ENCODE results near the gene SIKE1. TPM values are rescaled to one million over a fixed set of nuclear protein-coding genes. Genes with fewer than 3 reads are reported as not detected.
A peak's percentile ranks its signal among the peaks of the same experiment; 100 is the strongest.

Gene SIKE1
- total and polyA plus RNA-seq, 4 experiments from 2014 or later: 35.4 to 67.1 (median 51.7) TPM

DNA sequence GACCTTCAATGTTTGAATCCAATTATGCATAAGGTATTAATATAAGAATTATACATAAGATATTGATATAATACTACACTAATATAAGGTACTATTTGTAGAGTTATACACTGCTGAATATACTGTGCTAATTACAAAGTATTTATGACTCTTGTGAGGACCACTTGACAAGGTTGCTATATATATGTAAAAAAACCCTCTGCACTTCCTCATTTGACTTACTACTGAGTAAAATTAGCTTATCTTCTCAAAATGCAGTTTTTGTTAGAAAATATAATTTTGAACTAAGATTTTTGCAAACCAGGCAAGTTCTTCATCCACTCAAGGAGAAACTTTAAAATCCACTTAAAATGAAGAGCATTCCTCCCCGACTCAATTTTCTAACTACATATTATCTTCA is 8.5 kb downstream of the SIKE1 start:
- Histone ChIP-seq H3K27ac (ENCODE audit: low read depth, low read length) (no peak overlapping the region), H3K9me3 (ENCODE audit: control insufficient read depth in 1 of 2, low read length in 2 of 2) (no peaks in the 10 kb centered on the region), H3K36me3 (ENCODE audit: insufficient read depth, low read length) (peaks cover 14% of the 10 kb centered on the region), H3K4me3 (ENCODE audit: low read length in 2 of 2) (no peak overlapping the region), H3K4me1 (ENCODE audit: insufficient read depth, low read length) (no peaks in the 10 kb centered on the region), H3K27me3 (ENCODE audit: insufficient read depth, low read length) (no peaks in the 10 kb centered on the region)
- peaks cover 8 to 63% of the 10 kb centered on the region in 2 donors for H3K36me3 Mint-ChIP-seq
- intact Hi-C loops (cut with micrococcal nuclease): no loop called here
- POLR2A ChIA-PET (ENCODE audit: partially characterized antibody): no interaction called here
- CTCF ChIA-PET (ENCODE audit: partially characterized antibody): no interaction called here
- H3K4me1 Mint-ChIP-seq: no peaks in the 10 kb centered on the region
- DNase-seq: no peak
- no peak overlapping the region for H3K27ac Mint-ChIP-seq
- H3K4me3 Mint-ChIP-seq: no peak overlapping the region
- H3K9me3 Mint-ChIP-seq: no peaks in the 10 kb centered on the region
- no peaks in the 10 kb centered on the region for H3K27me3 Mint-ChIP-seq

DNA sequence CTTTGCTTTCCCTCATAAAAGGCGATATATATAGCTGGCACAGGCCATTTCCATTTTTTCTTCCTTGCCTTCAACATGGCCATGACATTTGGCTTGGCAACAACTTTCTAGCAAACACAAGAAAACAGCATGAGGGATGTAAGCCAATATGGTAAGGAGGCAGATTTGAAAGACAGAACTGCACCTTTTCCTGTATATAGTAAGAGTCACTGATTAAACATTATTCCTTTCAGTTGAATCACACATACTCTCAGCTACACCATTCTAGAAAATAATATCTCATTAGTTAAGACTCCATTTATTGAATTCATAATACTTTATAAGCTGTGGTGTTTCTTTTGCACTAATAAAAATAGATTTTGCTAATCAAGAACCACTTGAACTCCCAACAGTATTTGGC is 9.5 kb downstream of the SIKE1 start:
- Histone ChIP-seq H3K9me3 (ENCODE audit: control insufficient read depth in 1 of 2, low read length in 2 of 2) (no peaks in the 10 kb centered on the region), H3K36me3 (ENCODE audit: insufficient read depth, low read length) (peaks cover 14% of the 10 kb centered on the region), H3K27me3 (ENCODE audit: insufficient read depth, low read length) (no peaks in the 10 kb centered on the region), H3K4me1 (ENCODE audit: insufficient read depth, low read length) (no peaks in the 10 kb centered on the region), H3K27ac (ENCODE audit: low read depth, low read length) (no peak overlapping the region), H3K4me3 (ENCODE audit: low read length in 2 of 2) (no peak overlapping the region)
- ChIA-PET CTCF (ENCODE audit: partially characterized antibody) (no interaction called here), POLR2A (ENCODE audit: partially characterized antibody) (no interaction called here)
- peaks cover 4 to 59% of the 10 kb centered on the region in 2 donors for H3K36me3 Mint-ChIP-seq
- H3K27me3 Mint-ChIP-seq: no peaks in the 10 kb centered on the region
- no peak for DNase-seq
- H3K4me3 Mint-ChIP-seq: no peak overlapping the region
- no peak overlapping the region for H3K27ac Mint-ChIP-seq
- intact Hi-C loops (cut with micrococcal nuclease): no loop called here
- no peaks in the 10 kb centered on the region for H3K9me3 Mint-ChIP-seq
- no peaks in the 10 kb centered on the region for H3K4me1 Mint-ChIP-seq

DNA sequence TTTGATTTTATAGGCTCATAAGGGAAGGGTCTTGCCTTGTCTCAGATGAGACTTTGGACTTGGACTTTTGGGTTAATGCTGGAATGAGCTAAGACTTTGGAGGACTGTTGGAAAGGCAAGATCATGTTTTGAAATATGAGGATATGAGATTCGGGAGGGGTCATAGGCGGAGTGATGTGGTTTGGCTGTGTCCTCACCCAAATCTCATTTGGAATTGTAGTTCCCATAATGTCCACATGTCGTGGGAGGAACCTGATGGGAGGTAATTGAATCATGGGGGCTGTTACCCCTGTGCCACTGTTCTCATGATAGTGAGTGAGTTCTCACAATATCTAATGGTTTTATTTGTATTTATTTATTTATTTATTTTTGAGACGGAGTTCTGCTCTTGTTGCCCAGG is 15.8 kb downstream of the SIKE1 start:
- H3K27me3 Mint-ChIP-seq: no peaks in the 10 kb centered on the region
- Histone ChIP-seq H3K27ac (ENCODE audit: low read depth, low read length) (no peak overlapping the region), H3K9me3 (ENCODE audit: control insufficient read depth in 1 of 2, low read length in 2 of 2) (no peaks in the 10 kb centered on the region), H3K27me3 (ENCODE audit: insufficient read depth, low read length) (no peaks in the 10 kb centered on the region), H3K36me3 (ENCODE audit: insufficient read depth, low read length) (no peaks in the 10 kb centered on the region), H3K4me1 (ENCODE audit: insufficient read depth, low read length) (no peaks in the 10 kb centered on the region), H3K4me3 (ENCODE audit: low read length in 2 of 2) (no peak overlapping the region)
- no peak for DNase-seq
- H3K36me3 Mint-ChIP-seq: peaks cover 5 to 18% of the 10 kb centered on the region in 2 donors
- H3K4me3 Mint-ChIP-seq: no peak overlapping the region
- H3K4me1 Mint-ChIP-seq: peaks cover 0 to 4% (median 0%) of the 10 kb centered on the region in 4 donors
- intact Hi-C loops (cut with micrococcal nuclease): no loop called here
- ChIA-PET POLR2A (ENCODE audit: partially characterized antibody) (no interaction called here), CTCF (ENCODE audit: partially characterized antibody) (no interaction called here)
- H3K9me3 Mint-ChIP-seq: peaks cover 0 to 7% (median 4%) of the 10 kb centered on the region in 8 donors
- H3K27ac Mint-ChIP-seq: no peak overlapping the region

DNA sequence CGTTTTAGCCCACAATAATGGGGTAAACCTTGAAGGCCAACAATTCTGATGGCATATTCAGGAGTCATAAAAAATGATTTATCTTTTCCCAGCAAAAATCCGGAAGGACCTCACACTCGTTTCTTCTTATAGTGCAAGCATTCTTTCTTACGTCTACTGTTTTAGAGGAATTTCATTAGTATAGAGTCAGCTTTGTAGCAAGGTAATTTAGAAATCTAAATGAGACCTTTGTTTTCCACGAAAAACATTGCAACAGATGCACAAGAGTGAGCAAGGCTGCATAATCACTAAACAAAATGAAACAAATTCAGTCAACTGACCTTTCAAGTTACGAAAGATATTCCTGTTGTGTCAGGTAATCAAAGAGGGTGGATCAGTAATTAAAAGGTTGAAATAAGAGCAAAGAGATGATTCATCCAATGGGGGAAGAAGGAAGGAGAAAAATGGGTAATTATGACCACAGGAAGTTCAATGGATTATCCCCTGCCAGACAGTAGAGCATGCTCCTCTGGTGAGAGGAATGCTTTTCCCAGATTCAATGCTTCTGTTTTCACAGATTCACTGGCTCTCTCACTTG is 22.1 kb downstream of the SIKE1 start:
- Mint-ChIP-seq H3K27ac (peak overlapping the region; percentile 100), H3K36me3 (peaks cover 4 to 30% of the 10 kb centered on the region in 2 donors), H3K4me1 (peaks cover 38 to 55% (median 45%) of the 10 kb centered on the region in 4 donors), H3K9me3 (peaks cover 0 to 5% (median 3%) of the 10 kb centered on the region in 8 donors), H3K27me3 (no peaks in the 10 kb centered on the region), H3K4me3 (peak overlapping the region; percentile 97 to 100 (median 100))
- Histone ChIP-seq H3K36me3 (ENCODE audit: insufficient read depth, low read length) (no peaks in the 10 kb centered on the region), H3K4me1 (ENCODE audit: insufficient read depth, low read length) (peaks cover 45% of the 10 kb centered on the region), H3K4me3 (ENCODE audit: low read length in 2 of 2) (peak overlapping the region; percentile 97 to 99), H3K27me3 (ENCODE audit: insufficient read depth, low read length) (no peaks in the 10 kb centered on the region), H3K27ac (ENCODE audit: low read depth, low read length) (peak overlapping the region; percentile 100), H3K9me3 (ENCODE audit: control insufficient read depth in 1 of 2, low read length in 2 of 2) (no peaks in the 10 kb centered on the region)
- ChIA-PET POLR2A (ENCODE audit: partially characterized antibody) (interaction anchor here (1.0 to 3.9 kb wide), 10 partner anchors 20 to 946 kb away, joined by 3 to 45 read pairs (median 6); partner anchors contain the start of genes AP4B1, BCAS2, DCLRE1B and DENND2C), CTCF (ENCODE audit: partially characterized antibody) (no interaction called here)
- intact Hi-C loops (cut with micrococcal nuclease): loop anchor here (1.0 to 10.0 kb wide), 2 partner anchors 247 to 346 kb away; partner anchors contain the start of gene TRIM33
- no peak for DNase-seq

DNA sequence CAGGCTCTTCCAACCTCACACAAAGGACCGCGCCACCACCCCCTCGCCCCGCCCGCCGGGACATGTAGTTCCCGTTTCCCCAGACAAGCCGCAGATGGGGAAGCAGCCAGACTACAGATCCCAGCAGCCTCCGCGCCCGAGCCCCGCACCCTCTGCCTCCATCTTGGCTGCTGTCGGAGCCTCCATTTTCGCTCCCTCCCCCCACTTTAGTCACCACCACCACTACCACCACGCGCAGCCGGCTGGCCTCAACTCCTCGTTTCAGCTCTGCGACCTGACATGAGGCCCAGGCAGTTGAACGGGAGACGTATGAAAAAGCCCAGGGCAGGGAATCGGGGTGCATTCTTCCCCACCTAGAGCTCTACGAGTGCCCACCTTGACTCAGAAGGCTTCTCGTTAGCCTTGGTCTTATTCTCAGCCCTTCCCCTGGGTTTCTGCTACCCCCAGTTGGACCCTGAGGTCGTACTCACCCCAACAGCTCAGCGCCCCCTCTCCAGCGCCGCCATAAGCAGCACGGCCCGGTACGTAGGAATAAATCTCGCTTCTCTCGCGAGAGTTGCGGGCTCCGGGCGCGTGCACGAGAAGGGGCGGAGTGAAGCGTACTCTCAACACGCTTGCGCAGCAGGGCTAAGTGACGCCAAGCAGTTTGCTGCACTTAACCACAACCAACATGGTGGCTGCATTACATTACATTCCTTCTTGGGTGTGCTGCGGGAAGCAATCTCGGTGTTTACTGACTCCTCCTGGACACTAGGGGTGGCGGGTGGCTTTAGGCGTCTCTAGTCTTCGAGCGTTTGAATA is 22.8 kb downstream of the SIKE1 start, which contains the start of gene CSDE1:
Gene CSDE1, minus strand, starts transcription at position 530 of the 801 bp plus-strand sequence. CDS start 18,094 bp downstream, outside the sequence.
- Mint-ChIP-seq H3K4me1 (peaks cover 43 to 62% (median 49%) of the 10 kb centered on the region in 4 donors), H3K4me3 (peak within 1 kb of the TSS; percentile 97 to 100 (median 100)), H3K27ac (peak within 1 kb of the TSS; percentile 100), H3K9me3 (peaks cover 0 to 2% (median 0%) of the 10 kb centered on the region in 8 donors), H3K27me3 (no peaks in the 10 kb centered on the region), H3K36me3 (peaks cover 0 to 30% of the 10 kb centered on the region in 2 donors)
- Histone ChIP-seq H3K4me3 (ENCODE audit: low read length in 2 of 2) (peak within 1 kb of the TSS; percentile 97 to 99), H3K27me3 (ENCODE audit: insufficient read depth, low read length) (no peaks in the 10 kb centered on the region), H3K36me3 (ENCODE audit: insufficient read depth, low read length) (no peaks in the 10 kb centered on the region), H3K4me1 (ENCODE audit: insufficient read depth, low read length) (peaks cover 52% of the 10 kb centered on the region), H3K9me3 (ENCODE audit: control insufficient read depth in 1 of 2, low read length in 2 of 2) (no peaks in the 10 kb centered on the region), H3K27ac (ENCODE audit: low read depth, low read length) (peak within 1 kb of the TSS; percentile 100)
- CTCF ChIA-PET (ENCODE audit: partially characterized antibody): interaction anchor here (1.5 kb wide), 1 partner anchor 21 kb away, joined by 3 read pairs; no protein-coding TSS in a partner anchor
- intact Hi-C loops (cut with micrococcal nuclease): loop anchor here (1.0 to 10.0 kb wide), 7 partner anchors 23 to 945 kb away; partner anchors contain the start of genes BCAS2, NRAS, RSBN1 and SIKE1
- POLR2A ChIA-PET (ENCODE audit: partially characterized antibody): interaction anchor here (0.6 to 3.9 kb wide), 15 partner anchors 8 to 945 kb away, joined by 3 to 45 read pairs (median 5); partner anchors contain the start of genes AP4B1, BCAS2, DCLRE1B and DENND2C
- DNase-seq: peak; percentile 96 to 98 (median 97)

DNA sequence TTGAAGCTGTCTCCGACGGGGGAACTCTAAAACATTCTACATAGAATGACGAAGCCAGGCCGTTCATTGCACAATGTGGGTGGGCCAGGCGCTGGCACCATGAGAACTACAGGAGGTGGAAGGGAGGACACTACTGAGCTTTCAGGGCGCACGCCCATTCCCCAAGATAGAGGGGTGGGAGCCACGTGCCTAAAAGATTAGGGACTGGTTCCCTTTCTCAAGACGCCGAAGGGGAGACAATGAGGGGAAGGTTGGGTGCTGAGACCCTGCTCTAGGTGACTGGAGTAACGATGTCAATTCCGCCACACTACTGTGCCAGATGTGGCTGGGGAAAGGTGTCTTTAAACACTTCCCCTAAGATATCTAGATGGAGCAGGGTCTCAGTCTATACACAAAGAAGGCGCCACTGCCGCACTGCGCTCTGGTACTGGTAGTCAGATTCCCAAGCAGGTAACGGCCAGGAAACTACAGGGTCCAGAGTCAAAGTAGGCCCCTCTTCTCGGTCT is 23.5 kb downstream of the SIKE1 start:
- H3K27ac Mint-ChIP-seq: peak overlapping the region; percentile 100
- no peaks in the 10 kb centered on the region for H3K36me3 ChIP-seq (ENCODE audit: insufficient read depth, low read length)
- H3K4me3 Mint-ChIP-seq: peak overlapping the region; percentile 97 to 100 (median 100)
- H3K9me3 Mint-ChIP-seq: peaks cover 0 to 2% (median 0%) of the 10 kb centered on the region in 8 donors
- POLR2A ChIA-PET (ENCODE audit: partially characterized antibody): interaction anchor here (0.6 to 3.9 kb wide), 15 partner anchors 8 to 945 kb away, joined by 3 to 45 read pairs (median 5); partner anchors contain the start of genes BCAS2, DENND2C, NRAS and RSBN1
- H3K9me3 ChIP-seq (ENCODE audit: control insufficient read depth in 1 of 2, low read length in 2 of 2): no peaks in the 10 kb centered on the region
- peak overlapping the region; percentile 100 for H3K27ac ChIP-seq (ENCODE audit: low read depth, low read length)
- H3K4me1 ChIP-seq (ENCODE audit: insufficient read depth, low read length): peaks cover 59% of the 10 kb centered on the region
- peaks cover 50 to 68% (median 56%) of the 10 kb centered on the region in 4 donors for H3K4me1 Mint-ChIP-seq
- no peaks in the 10 kb centered on the region for H3K27me3 Mint-ChIP-seq
- CTCF ChIA-PET (ENCODE audit: partially characterized antibody): interaction anchor here (0.9 to 1.5 kb wide), 2 partner anchors 22 to 86 kb away, joined by 3 read pairs; no protein-coding TSS in a partner anchor
- DNase-seq: peak in 1 of 5 donors; percentile 49
- peaks cover 0 to 30% of the 10 kb centered on the region in 2 donors for H3K36me3 Mint-ChIP-seq
- intact Hi-C loops (cut with micrococcal nuclease): loop anchor here (1.0 to 10.0 kb wide), 6 partner anchors 23 to 945 kb away; partner anchors contain the start of genes BCAS2, NRAS, RSBN1 and SIKE1
- peak overlapping the region; percentile 97 to 99 for H3K4me3 ChIP-seq (ENCODE audit: low read length in 2 of 2)
- H3K27me3 ChIP-seq (ENCODE audit: insufficient read depth, low read length): no peaks in the 10 kb centered on the region

All from CD4-positive, alpha-beta memory T cell (primary cell).